BLaER1 treated with 17β-estradiol and CSF1 and Interleukin-3, amounts not matched to agents 10 nM and 100 nM (cell line): ENCODE measurements around the gene MICAL2.

Experiments
- H3K27ac ChIP-seq, 11 experiments: shearing (Covaris generic); formaldehyde crosslinking; 2 replicates each; pipeline ENCODE4 v1.8.1; 2022
- H3K27me3 ChIP-seq, 11 experiments: shearing (Covaris generic); formaldehyde crosslinking; 2 replicates each; pipeline ENCODE4 v1.8.1; 2022
- H3K36me3 ChIP-seq, 11 experiments: shearing (Covaris generic); formaldehyde crosslinking; 2 replicates each; pipeline ENCODE4 v1.8.1; 2022
- H3K4me1 ChIP-seq, 10 experiments: shearing (Covaris generic); formaldehyde crosslinking; 2 replicates each; pipeline ENCODE4 v1.8.1; 2022
- H3K4me2 ChIP-seq, 11 experiments: shearing (Covaris generic); formaldehyde crosslinking; 2 replicates each; pipeline ENCODE4 v1.8.1; 2022
- H3K4me3 ChIP-seq, 10 experiments: shearing (Covaris generic); formaldehyde crosslinking; 2 replicates each; pipeline ENCODE4 v1.8.1; 2022
- H3K9ac ChIP-seq, 11 experiments: shearing (Covaris generic); formaldehyde crosslinking; 2 replicates each; pipeline ENCODE4 v1.8.1; 2022
- H3K9me3 ChIP-seq, 11 experiments: shearing (Covaris generic); formaldehyde crosslinking; replicated peaks in 1 of 11; 2 replicates each; pipeline ENCODE4 v1.8.1; 2022
- H4K20me1 ChIP-seq, 11 experiments: shearing (Covaris generic); formaldehyde crosslinking; 2 replicates each; pipeline ENCODE4 v1.8.1; 2022
- Cebpa-rat ChIP-seq, 11 experiments: shearing (Covaris generic); IDR thresholded peaks; 2 replicates each; pipeline ENCODE4 v1.8.1; 2022

Gene MICAL2

DNA sequence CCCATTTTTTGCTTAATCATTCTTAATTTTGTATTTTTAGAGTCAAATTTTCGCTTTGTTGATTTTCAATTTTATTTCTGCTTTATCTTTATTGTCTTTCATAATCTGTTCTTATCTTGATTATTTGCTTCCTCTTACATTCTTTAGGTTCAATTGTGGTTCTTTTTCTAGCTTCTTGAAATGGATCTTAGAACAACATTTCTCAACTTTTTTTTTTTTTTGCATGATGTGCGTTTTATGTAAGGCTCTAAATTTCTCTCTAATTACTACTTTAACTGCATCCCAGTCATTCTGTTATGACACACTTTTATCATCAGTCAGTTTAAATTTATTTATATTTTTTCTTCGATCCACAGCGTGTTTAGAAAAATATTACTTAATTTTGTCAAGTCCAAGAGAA is 201.7 kb downstream of the MICAL2 start:
- no peak overlapping the region for H3K4me3 ChIP-seq
- no peak overlapping the region for H3K27ac ChIP-seq

More for the DNA sequence above, 201.7 kb downstream of the MICAL2 start:
- H3K27me3 ChIP-seq, result no peaks in the 10 kb centered on the region
- no peak overlapping the region for H3K9ac ChIP-seq
- H4K20me1 ChIP-seq, result no peaks in the 10 kb centered on the region
- no peaks in the 10 kb centered on the region for H3K4me1 ChIP-seq
- H3K36me3 ChIP-seq, result no peaks in the 10 kb centered on the region; a peak in 1 of 22 replicates
- no peak overlapping the region for H3K4me2 ChIP-seq
- TF ChIP-seq Cebpa-rat (IDR thresholded peaks at IDR 0.05), result no peak
- H3K9me3 ChIP-seq, result peaks cover 18 to 30% (median 23%) of the 10 kb centered on the region in 11 experiments
